CD8-positive, alpha-beta memory T cell (primary cell): ENCODE measurements around the gene ASB10. TPM values are rescaled to one million over a fixed set of nuclear protein-coding genes. Genes with fewer than 3 reads are reported as not detected.

Experiments used
- CTCF ChIA-PET: fragments of 350-600 bp; sonication (Branson Sonifier 250); formaldehyde crosslinking; loops from one replicate; lab custom pipeline; 2021; ENCODE audit warnings: antibody characterized with exemption; lab: Charles Lee
- POLR2A ChIA-PET: fragments of 350-600 bp; sonication (Branson Sonifier 250); formaldehyde crosslinking; loops from one replicate; lab custom pipeline; 2021; ENCODE audit warnings: antibody characterized with exemption; lab: Charles Lee
- DNase-seq, 5 donors: peaks; one replicate each; pipeline versions ENCODE4 v3.0.0 to v3.0.0-alpha.2; 2020 to 2022; ENCODE audit warnings: mixed read lengths in 1 of 5
- H3K27ac ChIP-seq: one replicate; pipeline ENCODE4 v1.7.0; 2013; ENCODE audit warnings: low read depth, mild to moderate bottlenecking, low read length, moderate library complexity
- H3K27me3 ChIP-seq: 2 replicates; pipeline ENCODE4 v1.7.0; 2013; ENCODE audit warnings: low read length, mild to moderate bottlenecking; ENCODE audit not compliant: insufficient read depth, poor library complexity, severe bottlenecking
- H3K36me3 ChIP-seq: 2 replicates; pipeline ENCODE4 v1.7.0; 2013; ENCODE audit warnings: mild to moderate bottlenecking, low read length, moderate library complexity; ENCODE audit not compliant: insufficient read depth
- H3K4me1 ChIP-seq: 2 replicates; pipeline ENCODE4 v1.7.0; 2013; ENCODE audit warnings: mild to moderate bottlenecking, low read length, moderate library complexity; ENCODE audit not compliant: insufficient read depth
- H3K4me3 ChIP-seq: 2 replicates; pipeline ENCODE4 v1.7.0; 2013; ENCODE audit warnings: mild to moderate bottlenecking, low read length
- H3K9me3 ChIP-seq: 2 replicates; pipeline ENCODE4 v1.7.0; 2013; ENCODE audit warnings: mild to moderate bottlenecking, low read length
- H3K27ac Mint-ChIP-seq, 8 donors: one replicate each; pipeline ENCODE4 v1.8.0; 2020 to 2021; ENCODE audit warnings: mixed read lengths in 8 of 8, mild to moderate bottlenecking in 6 of 8, inconsistent platforms in 3 of 8, moderate library complexity in 3 of 8
- H3K27me3 Mint-ChIP-seq, 2 donors: one replicate each; pipeline ENCODE4 v1.8.0; 2020 to 2021; ENCODE audit warnings: mixed read lengths in 2 of 2, mild to moderate bottlenecking in 1 of 2, moderate library complexity in 1 of 2
- H3K36me3 Mint-ChIP-seq, 3 donors: one replicate each; pipeline ENCODE4 v1.8.0; 2020 to 2021; ENCODE audit warnings: mixed read lengths in 3 of 3, inconsistent platforms in 1 of 3, mild to moderate bottlenecking in 1 of 3
- H3K4me1 Mint-ChIP-seq, 3 donors: one replicate each; pipeline ENCODE4 v1.8.0; 2020 to 2021; ENCODE audit warnings: mixed read lengths in 3 of 3, inconsistent platforms in 1 of 3, mild to moderate bottlenecking in 1 of 3
- H3K4me3 Mint-ChIP-seq, 7 donors: one replicate each; pipeline ENCODE4 v1.8.0; 2020 to 2021; ENCODE audit warnings: mixed read lengths in 7 of 7, mild to moderate bottlenecking in 6 of 7, moderate library complexity in 4 of 7, inconsistent platforms in 2 of 7
- H3K9me3 Mint-ChIP-seq, 5 donors: one replicate each; pipeline ENCODE4 v1.8.0; 2020 to 2022; ENCODE audit warnings: mixed read lengths in 5 of 5, mild to moderate bottlenecking in 3 of 5, moderate library complexity in 2 of 5, inconsistent platforms in 1 of 5
- polyA plus RNA-seq: library from polyadenylated mRNA; unstranded; fragments of 300-500 nt; fragmentation: Illumina TruSeq; gene quantifications from one replicate; pipeline ENCODE4 v1.2.3, GENCODE V29; 2021
- total RNA-seq, 2 experiments: library from RNA; stranded (reverse); gene quantifications; one replicate each; pipeline ENCODE4 v1.2.3, GENCODE V29; 2021

Gene ASB10
- total and polyA plus RNA-seq, 3 experiments from 2014 or later: not detected

DNA sequence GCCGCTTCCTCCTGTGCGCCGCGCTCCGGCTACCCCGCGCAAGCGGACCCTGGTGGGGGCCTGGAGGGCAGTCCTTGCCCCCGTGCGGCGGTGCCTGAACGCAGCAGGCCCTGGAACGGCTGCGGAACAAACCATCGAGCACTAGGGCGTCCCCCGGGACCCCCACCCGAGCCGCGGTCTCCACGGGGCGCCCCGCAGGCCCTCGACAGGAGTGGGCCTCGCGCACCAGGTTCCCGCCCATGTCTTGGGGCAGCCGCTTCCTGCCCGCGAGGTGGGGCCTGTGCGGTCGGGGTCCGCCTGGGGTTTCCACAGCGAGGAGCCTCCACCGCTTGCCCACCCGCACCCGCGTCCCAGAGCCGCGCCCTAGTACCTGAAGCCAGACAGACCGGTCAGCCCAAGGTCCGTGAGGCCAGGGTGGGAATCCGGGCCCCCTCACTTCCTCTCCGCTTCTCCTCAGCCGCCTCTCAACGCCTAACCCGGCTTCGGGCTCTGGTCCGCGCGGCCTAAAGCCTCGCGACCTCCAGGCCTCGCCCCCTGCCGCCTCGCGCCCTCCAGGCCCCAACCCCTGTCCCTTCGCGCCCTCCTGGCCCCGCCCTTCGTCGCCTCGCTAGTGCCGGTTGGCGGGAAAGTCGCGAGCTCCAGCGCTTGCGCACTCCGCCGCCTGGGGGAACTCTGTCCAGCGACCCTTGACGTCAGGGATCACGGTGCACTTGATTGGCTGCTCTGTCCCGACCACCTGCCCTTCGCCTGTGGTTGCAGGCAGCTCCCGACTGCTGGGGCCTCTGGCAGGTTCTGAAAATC is 12.6 kb downstream of the ASB10 start:
- Histone ChIP-seq H3K9me3 (no peaks in the 10 kb centered on the region), H3K4me1 (no peaks in the 10 kb centered on the region), H3K36me3 (no peaks in the 10 kb centered on the region), H3K4me3 (no peak overlapping the region), H3K27me3 (no peaks in the 10 kb centered on the region), H3K27ac (no peak overlapping the region)
- peak in 1 of 5 donors; percentile 30 for DNase-seq
- Mint-ChIP-seq H3K27ac (no peak overlapping the region), H3K9me3 (no peaks in the 10 kb centered on the region), H3K4me3 (no peak overlapping the region), H3K4me1 (peaks cover 8 to 12% (median 10%) of the 10 kb centered on the region in 3 donors), H3K36me3 (peaks cover 0 to 2% (median 0%) of the 10 kb centered on the region in 3 donors), H3K27me3 (peaks cover 36 to 62% of the 10 kb centered on the region in 2 donors)
- ChIA-PET CTCF (no interaction called here), POLR2A (no interaction called here)

DNA sequence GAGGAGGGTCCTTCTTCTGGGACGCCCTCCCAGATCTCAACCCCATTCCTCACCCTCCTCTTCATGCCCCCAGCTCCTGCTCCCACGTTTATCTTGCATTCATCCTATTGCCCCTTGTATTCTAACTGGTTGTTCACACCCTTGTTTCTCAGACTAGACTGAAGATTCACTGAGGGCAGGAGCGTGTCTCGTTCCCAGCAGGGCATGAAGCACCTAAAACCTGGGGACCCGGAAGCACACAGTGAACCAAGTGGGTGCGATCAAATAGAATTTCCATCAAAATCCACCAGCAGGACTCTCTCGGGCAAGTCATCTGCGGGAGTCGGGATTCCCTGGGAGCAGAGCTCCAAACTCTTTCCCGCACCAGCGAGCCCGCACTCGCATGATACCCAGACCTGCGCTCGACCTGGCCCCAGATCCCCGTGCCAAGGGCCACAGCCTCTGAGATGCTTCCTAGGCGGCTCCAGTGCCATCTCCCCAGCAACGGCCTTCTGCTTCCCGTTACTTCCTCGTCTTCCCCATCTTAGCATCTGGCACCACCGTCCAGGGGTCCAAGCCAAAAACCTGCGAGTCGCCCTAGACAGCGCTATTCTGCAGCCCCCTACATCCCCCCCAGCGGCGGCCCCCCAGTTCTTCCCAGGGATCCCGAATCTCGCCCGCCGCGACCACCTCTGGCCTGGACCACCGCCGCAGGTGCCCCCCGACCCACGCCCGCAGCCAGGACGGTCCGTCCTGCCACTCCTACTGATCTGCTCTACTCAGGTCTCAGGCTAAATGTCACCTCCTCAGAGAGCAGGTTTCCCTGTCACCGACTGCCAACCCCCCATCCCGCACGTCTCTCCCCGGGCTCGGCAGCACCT is 13.4 kb downstream of the ASB10 start:
- no peak overlapping the region for H3K4me3 Mint-ChIP-seq
- no peak overlapping the region for H3K27ac ChIP-seq
- H3K27ac Mint-ChIP-seq: no peak overlapping the region
- H3K4me1 Mint-ChIP-seq: peaks cover 10 to 14% (median 11%) of the 10 kb centered on the region in 3 donors
- H3K4me1 ChIP-seq: no peaks in the 10 kb centered on the region
- CTCF ChIA-PET: no interaction called here
- no peaks in the 10 kb centered on the region for H3K9me3 ChIP-seq
- POLR2A ChIA-PET: no interaction called here
- DNase-seq: no peak
- H3K27me3 Mint-ChIP-seq: peaks cover 41 to 65% of the 10 kb centered on the region in 2 donors
- no peaks in the 10 kb centered on the region for H3K36me3 ChIP-seq
- no peaks in the 10 kb centered on the region for H3K9me3 Mint-ChIP-seq
- H3K27me3 ChIP-seq: peaks cover 6% of the 10 kb centered on the region
- H3K36me3 Mint-ChIP-seq: no peaks in the 10 kb centered on the region
- no peak overlapping the region for H3K4me3 ChIP-seq

DNA sequence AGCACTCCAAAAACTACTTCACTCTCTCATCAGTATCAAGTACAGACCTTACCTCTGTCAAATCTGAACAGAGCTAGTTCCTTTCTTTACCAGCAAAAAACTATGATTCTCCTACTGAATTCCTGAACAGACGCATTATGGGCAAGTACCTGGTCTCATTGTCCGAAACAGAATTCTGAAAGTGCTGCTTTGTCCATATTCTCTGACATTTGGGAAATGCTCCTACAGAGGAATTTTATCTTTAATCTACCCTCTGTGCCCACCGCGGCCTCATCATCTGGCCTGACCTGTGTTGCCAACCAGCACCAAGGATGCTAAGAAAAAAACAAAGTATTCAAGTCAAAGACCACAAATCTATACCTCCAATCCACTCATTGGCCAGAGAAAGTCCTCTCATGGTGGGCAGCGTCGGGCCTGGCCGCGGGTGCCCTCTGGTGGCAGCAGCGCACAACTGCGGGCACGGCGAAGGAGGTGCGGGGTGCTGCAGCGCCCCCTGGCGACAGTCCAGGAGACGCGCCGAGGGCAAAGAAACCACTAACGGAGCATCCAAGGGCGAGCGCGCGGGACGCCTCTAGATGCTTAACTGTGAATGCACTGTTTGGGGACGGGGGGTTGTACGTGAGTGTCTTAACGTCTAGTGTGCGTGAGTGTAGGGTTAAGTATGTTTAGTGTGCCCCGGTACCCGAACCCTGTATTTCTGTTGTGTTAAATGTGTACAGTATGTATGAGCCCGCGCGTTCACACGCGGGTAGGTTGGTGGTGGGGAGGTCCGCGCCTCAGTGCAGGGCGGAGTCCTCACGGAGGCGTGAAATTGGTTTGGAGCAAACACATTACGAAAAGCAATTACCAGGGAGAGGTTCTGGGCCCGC is 14.5 kb downstream of the ASB10 start:
- Histone ChIP-seq H3K4me3 (no peak overlapping the region), H3K4me1 (no peaks in the 10 kb centered on the region), H3K27ac (no peak overlapping the region), H3K36me3 (no peaks in the 10 kb centered on the region), H3K9me3 (no peaks in the 10 kb centered on the region), H3K27me3 (peaks cover 11% of the 10 kb centered on the region)
- peak; percentile 72 to 84 (median 73) for DNase-seq
- Mint-ChIP-seq H3K4me1 (peaks cover 14 to 17% (median 16%) of the 10 kb centered on the region in 3 donors), H3K4me3 (no peak overlapping the region), H3K27me3 (peaks cover 43 to 67% of the 10 kb centered on the region in 2 donors), H3K9me3 (no peaks in the 10 kb centered on the region), H3K27ac (peak overlapping the region in 3 of 8 donors; percentile 0 to 50 (median 21)), H3K36me3 (no peaks in the 10 kb centered on the region)
- CTCF ChIA-PET: interaction anchor here (0.7 to 1.0 kb wide), 2 partner anchors 10 to 48 kb away, joined by 3 to 7 read pairs; no protein-coding TSS in a partner anchor
- POLR2A ChIA-PET: no interaction called here

DNA sequence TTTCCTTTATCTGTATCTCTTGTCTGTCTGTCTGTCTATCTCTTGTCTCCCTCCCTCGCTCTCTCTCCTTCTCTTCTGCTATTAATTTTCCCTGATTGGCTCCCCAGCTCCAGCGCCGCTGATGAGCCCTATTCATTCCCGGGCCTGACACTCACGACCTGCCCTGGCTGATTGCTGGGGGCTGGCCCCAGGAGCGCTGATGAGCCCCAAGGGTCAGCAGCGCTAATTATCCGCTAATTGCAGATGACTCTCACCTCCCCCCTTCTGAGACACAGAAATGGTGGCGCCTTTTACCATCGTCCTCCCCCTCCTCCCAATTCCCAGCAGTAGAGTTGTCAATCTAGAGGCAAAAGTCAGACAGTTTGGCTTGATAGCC is 18.3 kb downstream of the ASB10 start:
- Mint-ChIP-seq H3K27ac (peak overlapping the region in 1 of 8 donors; percentile 24), H3K36me3 (no peaks in the 10 kb centered on the region), H3K9me3 (no peaks in the 10 kb centered on the region), H3K4me3 (peak overlapping the region in 6 of 7 donors; percentile 73 to 82 (median 78)), H3K27me3 (peaks cover 38 to 45% of the 10 kb centered on the region in 2 donors), H3K4me1 (peaks cover 14 to 18% (median 16%) of the 10 kb centered on the region in 3 donors)
- Histone ChIP-seq H3K27me3 (peaks cover 34% of the 10 kb centered on the region), H3K36me3 (no peaks in the 10 kb centered on the region), H3K27ac (no peak overlapping the region), H3K9me3 (no peaks in the 10 kb centered on the region), H3K4me3 (no peak overlapping the region), H3K4me1 (peaks cover 5% of the 10 kb centered on the region)
- ChIA-PET CTCF (interaction anchor here (0.6 to 3.3 kb wide), 5 partner anchors 9 to 75 kb away, joined by 3 to 12 read pairs (median 6); no protein-coding TSS in a partner anchor), POLR2A (no interaction called here)
- DNase-seq: no peak

GRCh38 chr7:151168003-151168786 is 18.9 kb downstream of the ASB10 start:
- H3K36me3 Mint-ChIP-seq: no peaks in the 10 kb centered on the region
- ChIA-PET CTCF (interaction anchor here (0.6 to 3.3 kb wide), 9 partner anchors 9 to 270 kb away, joined by 3 to 12 read pairs (median 3); partner anchors contain the start of gene CHPF2), POLR2A (no interaction called here)
- Histone ChIP-seq H3K4me1 (peaks cover 5% of the 10 kb centered on the region), H3K27me3 (peaks cover 34% of the 10 kb centered on the region), H3K36me3 (no peaks in the 10 kb centered on the region), H3K27ac (no peak overlapping the region), H3K9me3 (no peaks in the 10 kb centered on the region), H3K4me3 (no peak overlapping the region)
- peaks cover 14 to 16% (median 15%) of the 10 kb centered on the region in 3 donors for H3K4me1 Mint-ChIP-seq
- no peaks in the 10 kb centered on the region for H3K9me3 Mint-ChIP-seq
- H3K27ac Mint-ChIP-seq: peak overlapping the region in 1 of 8 donors; percentile 24
- DNase-seq: peak; percentile 46 to 69 (median 55)
- peak overlapping the region; percentile 73 to 91 (median 79) for H3K4me3 Mint-ChIP-seq
- H3K27me3 Mint-ChIP-seq: peaks cover 35 to 39% of the 10 kb centered on the region in 2 donors

GRCh38 chr7:151167197-151167961 is 19.7 kb downstream of the ASB10 start, which contains the start of gene GBX1:
GBX1 (minus strand) TSS chr7:151167694; CDS start chr7:151167548, 146 bp downstream.
- peak within 1 kb of the TSS; percentile 73 to 91 (median 79) for H3K4me3 Mint-ChIP-seq
- H3K36me3 ChIP-seq: no peaks in the 10 kb centered on the region
- peaks cover 28 to 32% of the 10 kb centered on the region in 2 donors for H3K27me3 Mint-ChIP-seq
- H3K27ac ChIP-seq: no peak within 1 kb of the TSS
- peaks cover 5% of the 10 kb centered on the region for H3K4me1 ChIP-seq
- H3K36me3 Mint-ChIP-seq: no peaks in the 10 kb centered on the region
- H3K9me3 ChIP-seq: no peaks in the 10 kb centered on the region
- no peak for DNase-seq
- H3K4me3 ChIP-seq: no peak within 1 kb of the TSS
- H3K4me1 Mint-ChIP-seq: peaks cover 9 to 11% (median 9%) of the 10 kb centered on the region in 3 donors
- peaks cover 34% of the 10 kb centered on the region for H3K27me3 ChIP-seq
- CTCF ChIA-PET: interaction anchor here (0.9 to 3.3 kb wide), 10 partner anchors 8 to 269 kb away, joined by 3 to 12 read pairs (median 4); partner anchors contain the start of gene CHPF2
- no peaks in the 10 kb centered on the region for H3K9me3 Mint-ChIP-seq
- POLR2A ChIA-PET: no interaction called here
- peak within 1 kb of the TSS in 2 of 8 donors; percentile 5 to 24 for H3K27ac Mint-ChIP-seq
